Measurements from ENCODE around the gene UBL4A. TPM values are rescaled to one million over a fixed set of nuclear protein-coding genes. Genes with fewer than 3 reads are reported as not detected.

The UBL4A gene
- 45.2 and 53.7 TPM in 2 replicates for total RNA-seq

DNA sequence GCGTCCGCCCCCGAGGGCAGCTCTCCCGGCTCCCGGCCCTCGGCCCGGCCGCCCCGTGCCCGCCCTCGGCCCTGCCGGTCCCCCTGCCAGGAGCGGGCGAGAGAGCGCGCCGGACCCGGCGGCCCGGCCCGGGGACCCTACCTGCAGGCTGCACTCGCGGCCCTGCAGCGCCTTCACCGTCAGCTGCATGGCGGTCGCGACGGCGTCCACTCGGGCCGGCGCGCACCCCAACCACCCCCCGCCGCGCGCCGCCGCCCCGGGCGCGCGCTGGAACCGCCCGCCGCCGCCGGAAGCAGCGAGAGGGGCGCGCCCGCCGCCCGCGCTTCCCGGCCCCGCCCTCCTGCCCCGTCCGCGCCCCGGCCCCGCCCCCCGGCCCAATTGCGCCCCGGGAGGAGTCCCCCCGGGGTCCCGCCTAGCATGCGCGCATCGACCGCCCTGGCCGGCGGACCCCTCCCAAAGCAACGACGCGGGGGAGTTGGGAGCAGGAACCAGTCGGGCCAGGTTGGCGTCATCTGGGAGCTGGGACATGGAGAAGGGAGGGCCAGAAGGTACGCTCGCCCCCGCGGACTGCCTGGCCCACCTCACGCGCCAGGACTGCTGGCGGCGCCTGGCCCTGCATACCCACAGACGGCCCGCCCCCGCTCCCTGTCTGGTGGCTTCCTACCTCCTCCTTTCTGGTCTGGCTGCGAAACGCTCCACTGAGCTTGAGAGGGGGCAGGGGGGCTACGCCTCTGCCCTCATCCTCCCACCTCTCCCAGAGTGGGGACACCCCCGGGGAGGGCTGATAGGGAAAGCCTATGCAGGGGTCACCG, at the start of gene UBL4A:
UBL4A (minus strand) TSS at position 220 of the 812 bp plus-strand sequence; CDS start at position 189, 31 bp downstream.

DNA sequence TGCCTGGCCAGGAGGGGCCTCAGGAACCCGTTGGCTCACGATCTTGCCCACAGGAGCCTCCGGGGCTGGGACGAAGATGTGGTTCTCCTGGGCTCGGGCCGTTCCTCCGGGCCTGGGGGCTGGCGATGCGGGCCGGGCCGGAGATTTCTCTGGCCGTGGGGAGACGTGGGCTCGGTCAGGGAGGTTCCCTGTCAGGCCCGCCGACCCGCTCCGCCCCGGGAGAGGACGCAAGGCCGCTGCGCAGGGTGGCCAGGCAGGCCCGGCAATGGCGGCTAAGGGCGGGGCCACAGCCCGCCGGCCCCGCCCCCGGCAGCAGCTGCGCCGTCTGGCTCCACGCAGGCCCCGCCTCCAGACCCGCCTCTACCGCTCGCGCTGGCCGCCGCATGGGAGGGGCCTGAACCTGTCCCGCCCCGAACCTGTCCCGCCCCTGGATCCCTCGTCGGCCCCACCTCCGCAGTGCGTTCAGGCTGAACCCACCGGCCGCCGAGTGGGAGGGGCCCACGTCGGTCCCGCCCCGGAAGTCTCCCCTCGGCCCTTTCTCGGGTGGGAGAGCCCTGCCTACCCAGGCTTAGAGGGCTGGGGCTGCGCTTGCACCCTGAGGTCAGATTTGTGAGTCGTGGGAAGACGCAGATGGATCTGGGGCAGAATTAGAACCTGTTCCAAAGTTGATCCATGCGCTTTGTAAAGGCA, 29.7 kb upstream of the UBL4A start, which contains the start of gene FAM3A:
FAM3A (minus strand) TSS at position 267 of the 690 bp plus-strand sequence. CDS start 460 bp downstream, outside the sequence.

DNA sequence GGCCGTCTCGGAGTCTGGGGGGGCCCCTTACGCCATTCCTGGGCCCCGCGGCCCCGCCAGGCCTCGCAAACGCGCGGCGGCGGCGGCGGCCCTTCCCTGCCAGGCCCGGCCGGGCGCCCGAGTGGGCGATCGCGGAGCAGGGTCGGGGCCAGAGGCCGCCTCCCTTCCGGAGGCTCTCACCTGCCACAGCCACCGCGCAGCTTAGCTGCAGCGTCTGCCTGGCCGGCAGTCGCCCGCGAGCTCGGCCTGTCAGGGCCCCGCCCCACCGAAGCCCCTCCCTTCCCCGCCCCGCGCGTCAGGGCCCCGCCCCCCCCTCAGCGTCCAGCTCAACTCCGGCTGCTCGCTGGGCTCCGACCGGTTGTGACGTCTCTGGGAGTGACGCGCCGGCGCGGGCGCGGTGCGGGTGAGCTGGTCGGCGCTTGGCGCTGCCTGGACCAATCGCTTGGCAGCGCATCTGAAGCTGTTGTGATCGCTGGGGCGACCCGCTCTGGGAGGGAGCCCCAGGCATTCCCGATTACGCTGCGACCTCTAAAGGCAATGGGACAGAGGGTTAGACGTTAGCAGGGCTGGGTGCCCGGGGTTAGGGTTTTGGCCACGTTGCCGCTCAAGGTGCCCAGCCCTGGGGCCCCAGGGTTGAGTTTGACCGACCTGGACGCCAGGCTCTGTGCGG, 4.1 kb upstream of the UBL4A start, which contains the start of gene SLC10A3:
SLC10A3 (minus strand) TSS at position 216 of the 670 bp plus-strand sequence. CDS start 1,689 bp downstream, outside the sequence.

DNA sequence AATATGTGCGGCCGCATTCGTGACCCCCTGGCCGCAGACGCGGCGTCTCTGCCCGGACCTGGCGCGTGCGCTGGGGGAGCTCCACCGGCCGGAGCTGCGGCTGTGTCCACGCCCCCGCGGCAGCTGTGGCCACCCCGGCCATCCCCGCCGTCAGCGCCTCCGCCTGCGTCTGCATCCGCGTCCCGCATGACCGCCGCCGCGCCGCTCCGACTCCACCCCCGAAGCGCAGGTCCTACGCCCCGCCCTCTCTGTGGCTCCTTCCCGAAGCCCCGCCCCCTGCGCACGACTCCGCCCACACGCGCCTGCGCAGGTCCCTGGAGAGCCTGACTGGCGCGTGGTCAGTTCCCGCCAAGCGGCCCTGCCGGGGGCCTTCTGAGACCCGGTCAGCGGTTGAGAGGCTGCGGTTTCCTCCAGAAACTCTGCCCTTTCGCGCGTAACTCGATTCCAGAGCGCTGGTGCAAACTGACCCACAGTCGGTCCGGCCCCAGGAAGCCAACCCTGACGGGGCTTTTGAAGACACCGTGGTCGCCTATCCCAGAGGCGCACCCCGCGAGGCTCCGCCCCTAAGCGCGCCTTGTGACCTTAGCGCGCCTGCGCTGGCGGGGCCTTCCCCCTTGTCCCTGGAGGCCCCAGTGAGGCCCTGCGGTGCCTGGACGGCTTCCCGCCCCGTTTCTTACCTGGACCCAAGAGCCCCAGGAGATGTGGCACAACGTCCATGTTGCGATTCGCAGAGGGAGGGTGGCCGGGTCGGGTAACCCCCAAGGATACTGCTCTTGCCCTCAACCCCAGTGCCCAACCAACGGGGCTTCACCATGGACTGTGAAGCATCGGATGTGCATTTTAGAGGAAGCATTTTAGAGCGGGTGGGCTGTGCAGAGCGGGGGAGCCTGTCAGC, 7.4 kb downstream of the UBL4A start, which contains the start of gene LAGE3:
LAGE3 (minus strand) TSS at position 554 of the 895 bp plus-strand sequence; CDS start at position 188, 366 bp downstream.

DNA sequence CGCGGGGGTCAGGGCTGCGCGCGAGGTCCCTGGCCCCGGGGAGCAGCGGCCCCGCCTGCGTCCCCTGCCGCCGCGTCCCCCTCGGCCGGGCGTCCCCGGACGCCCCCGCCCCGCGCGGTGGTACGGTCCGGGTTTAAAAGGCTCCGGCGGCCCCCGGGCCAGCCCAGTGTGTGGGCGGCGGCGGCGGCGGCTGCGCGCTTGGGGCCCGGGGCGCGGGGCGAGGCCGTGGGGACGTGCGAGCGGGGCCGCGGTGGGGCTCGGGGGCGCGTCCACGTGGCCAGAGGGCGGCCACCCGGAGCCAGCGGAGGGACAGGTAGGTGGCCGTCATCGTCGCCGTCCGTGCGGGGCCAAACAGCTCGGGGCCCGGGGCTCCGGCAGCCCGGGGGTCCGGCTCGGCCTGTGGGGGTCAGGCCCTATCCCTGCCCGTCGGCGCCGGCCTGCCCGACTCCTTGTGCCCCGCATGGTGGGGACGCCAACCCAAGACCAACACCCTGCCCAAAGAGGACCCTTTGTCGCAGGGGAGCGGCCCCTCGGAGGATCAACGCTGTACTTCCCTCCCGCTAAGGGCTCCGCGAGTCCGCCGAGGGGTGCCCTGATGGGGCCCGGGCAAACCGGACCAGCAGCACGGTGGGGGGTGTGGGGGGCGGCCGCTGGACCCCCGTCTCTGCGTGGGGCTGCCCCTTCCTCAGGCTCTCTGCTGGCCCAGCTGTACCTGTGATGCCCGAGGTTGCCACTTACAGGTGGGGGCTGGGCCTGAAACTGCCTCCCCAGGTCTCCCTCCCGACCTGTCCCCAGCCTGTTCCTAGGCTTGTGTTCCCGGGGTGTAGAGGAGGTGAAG, 28.1 kb downstream of the UBL4A start, which contains the start of gene PLXNA3:
PLXNA3 (plus strand) TSS at position 166 of the 838 bp plus-strand sequence. CDS start 1,903 bp downstream, outside the sequence.

DNA sequence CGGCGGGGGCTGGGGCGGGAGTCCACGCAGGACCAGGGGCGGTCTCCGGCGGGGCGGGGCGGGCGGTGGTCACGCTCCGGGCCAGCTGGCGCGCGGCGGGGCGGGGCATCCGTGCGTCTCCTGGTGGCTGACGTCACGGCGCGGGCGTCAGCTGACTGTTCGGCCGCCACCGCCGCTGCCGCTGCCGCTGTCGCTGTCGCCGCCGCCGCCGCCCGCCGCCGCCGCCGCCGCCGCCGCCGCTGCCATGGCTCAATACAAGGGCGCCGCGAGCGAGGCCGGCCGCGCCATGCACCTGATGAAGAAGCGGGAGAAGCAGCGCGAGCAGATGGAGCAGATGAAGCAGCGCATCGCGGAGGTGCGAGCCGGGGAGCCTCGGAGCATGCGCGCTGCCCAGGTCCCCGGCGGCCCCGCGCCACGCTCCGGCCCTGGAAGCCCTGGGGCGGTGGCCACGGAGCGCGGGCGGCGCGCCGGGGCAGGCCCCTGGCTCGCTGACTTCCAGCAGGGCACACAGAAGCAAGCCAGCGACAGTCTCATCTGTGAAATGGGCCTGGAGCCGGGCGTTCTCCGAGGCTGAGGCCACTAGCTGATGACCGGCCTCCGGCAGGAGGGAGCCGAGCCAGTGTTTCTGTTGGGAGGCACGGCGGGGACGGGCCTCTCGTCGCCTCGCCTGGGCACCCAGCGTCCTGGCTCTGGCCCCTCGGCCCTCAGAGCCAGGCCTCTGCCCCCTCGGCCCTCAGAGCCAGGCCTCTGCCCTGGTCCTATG, 42.2 kb downstream of the UBL4A start, which contains the start of gene FAM50A:
FAM50A (plus strand) TSS at position 150 of the 763 bp plus-strand sequence; CDS start at position 245, 95 bp downstream.

DNA sequence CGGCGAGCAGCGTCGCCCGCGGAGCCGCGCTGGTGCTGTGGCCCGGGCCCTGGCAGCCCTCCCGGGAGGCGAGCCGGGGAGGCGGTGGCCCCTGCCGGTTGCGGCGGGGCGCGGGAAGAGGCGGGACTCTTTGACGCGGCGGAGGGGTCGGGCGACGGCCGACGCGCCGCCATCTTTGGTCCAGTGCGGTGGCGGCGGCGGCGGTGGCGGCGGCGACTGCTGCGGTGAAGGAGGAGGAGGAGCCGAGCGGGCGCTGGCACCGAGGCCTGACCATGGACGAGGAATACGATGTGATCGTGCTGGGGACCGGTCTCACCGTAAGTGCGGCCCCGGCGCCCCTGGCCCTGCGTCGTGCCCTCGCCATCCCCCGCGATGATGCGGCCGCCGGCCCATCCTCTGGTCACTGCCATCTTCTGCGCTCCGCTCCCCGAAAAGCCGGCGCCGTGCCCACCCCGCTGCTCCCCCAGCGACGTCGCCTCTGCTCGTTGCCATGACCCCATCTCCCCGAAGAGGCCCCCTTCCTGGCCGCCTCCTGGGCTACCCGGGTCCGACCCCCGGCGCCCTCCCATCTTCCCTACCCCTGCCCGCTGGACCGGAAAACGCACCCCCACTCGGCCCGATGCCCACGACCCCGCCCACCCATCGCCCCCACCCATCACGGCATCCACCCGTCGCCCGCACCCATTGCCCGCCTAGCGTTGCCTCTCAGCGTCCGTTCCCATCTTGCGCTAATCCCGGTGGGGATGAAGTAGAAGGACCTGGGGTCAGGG, 49.2 kb downstream of the UBL4A start, which contains the start of gene GDI1:
GDI1 (plus strand) TSS at position 172 of the 770 bp plus-strand sequence; CDS start at position 273, 101 bp downstream.

Other genes starting within 250 kb of the UBL4A start
- gene OPN1MW3, start 229.0 kb downstream of the UBL4A start, total RNA-seq = not detected in 2 replicates
- not detected in 2 replicates for gene TEX28, start 191.5 kb downstream of the UBL4A start, total RNA-seq
- gene TKTL1, start 190.8 kb downstream of the UBL4A start, total RNA-seq = 0.07 and 0.44 TPM in 2 replicates
- gene FLNA, start 112.0 kb downstream of the UBL4A start, total RNA-seq = 1,675 and 1,864 TPM in 2 replicates
- gene EMD, start 107.3 kb downstream of the UBL4A start, total RNA-seq = 61.8 and 75.8 TPM in 2 replicates
- 5,610 and 5,786 TPM in 2 replicates for gene RPL10, start 88.2 kb downstream of the UBL4A start, total RNA-seq
- 98.5 and 105 TPM in 2 replicates for gene DNASE1L1, start 77.4 kb downstream of the UBL4A start, total RNA-seq
- 22.0 and 22.3 TPM in 2 replicates for gene TAFAZZIN, start 75.1 kb downstream of the UBL4A start, total RNA-seq
- 69.8 and 73.5 TPM in 2 replicates for gene ATP6AP1, start 57.9 kb downstream of the UBL4A start, total RNA-seq
- 67.5 and 88.0 TPM in 2 replicates for gene GDI1, start 49.5 kb downstream of the UBL4A start, total RNA-seq
- 57.8 and 62.8 TPM in 2 replicates for gene FAM50A, start 42.5 kb downstream of the UBL4A start, total RNA-seq
- gene PLXNA3, start 28.3 kb downstream of the UBL4A start, total RNA-seq = 4.5 and 4.9 TPM in 2 replicates
- 39.2 and 46.4 TPM in 2 replicates for gene LAGE3, start 7.3 kb downstream of the UBL4A start, total RNA-seq
- 35.6 and 40.2 TPM in 2 replicates for gene SLC10A3, start 4.0 kb upstream of the UBL4A start, total RNA-seq
- gene FAM3A, start 29.6 kb upstream of the UBL4A start, total RNA-seq = 26.4 and 27.4 TPM in 2 replicates
- 75.2 and 82.4 TPM in 2 replicates for gene G6PD, start 60.2 kb upstream of the UBL4A start, total RNA-seq
- gene IKBKG, start 61.0 kb upstream of the UBL4A start, total RNA-seq = 17.9 and 41.4 TPM in 2 replicates
- gene CTAG1A, start 98.5 kb upstream of the UBL4A start, total RNA-seq = not detected in 2 replicates
- gene CTAG1B, start 132.7 kb upstream of the UBL4A start, total RNA-seq = not detected in 2 replicates
- gene CTAG2, start 167.0 kb upstream of the UBL4A start, total RNA-seq = not detected in 2 replicates